Stimulated activated CD8-positive, alpha-beta memory T cell treated with anti-CD3 and anti-CD28 coated beads, Interleukin-7, amount 100 ng/mL, for 4 hours (primary cell): ENCODE results near the gene PRMT7.
"Not testable (repeated sequence)": the region's sequence is repeated elsewhere in the genome, so short reads cannot be mapped to it uniquely, and the experiment has no call there.

Experiments used
- DNase-seq, 2 donors: peaks; one replicate each; pipeline ENCODE4 v3.0.0-alpha.2; 2020; ENCODE audit warnings: low read depth in 2 of 2

The PRMT7 gene

DNA sequence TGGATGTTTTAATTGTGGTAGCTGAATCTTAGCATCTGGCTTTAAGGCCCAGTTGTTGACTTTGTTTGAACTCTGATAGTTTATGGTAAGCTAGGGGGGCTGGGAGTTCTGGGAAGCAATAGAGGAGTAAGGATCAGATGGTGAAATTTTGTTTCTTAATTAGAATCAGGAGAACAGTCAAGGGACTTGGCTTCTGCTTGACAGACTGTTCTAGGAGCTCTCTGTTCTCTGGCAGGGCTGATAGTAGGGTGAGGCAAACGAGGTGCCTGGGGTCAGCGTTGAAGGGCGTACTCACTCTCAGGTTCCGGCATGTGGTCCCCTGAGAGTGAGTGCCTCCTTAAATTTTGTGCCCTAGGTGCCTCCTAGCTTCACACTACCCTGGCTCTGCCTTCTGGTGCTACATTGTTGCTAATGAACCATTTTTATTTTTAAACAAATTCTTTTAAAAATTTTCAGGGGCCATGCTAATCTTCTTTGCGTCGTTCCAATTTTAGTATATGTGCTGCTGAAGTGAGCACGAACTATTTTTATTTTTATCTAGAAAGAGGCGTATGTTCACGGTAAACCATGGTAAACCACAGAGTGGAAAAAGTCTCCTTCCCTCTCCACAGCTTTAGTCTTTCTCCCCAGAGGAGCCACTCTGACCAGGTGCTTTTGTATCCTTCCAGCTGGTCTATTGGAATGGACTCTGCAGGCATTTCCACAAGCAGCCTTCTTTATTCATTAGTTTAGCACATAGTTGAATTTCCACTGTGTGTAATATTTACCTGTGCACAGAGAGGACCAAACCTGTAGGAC is 26.8 kb upstream of the PRMT7 start:
- no peak for DNase-seq

DNA sequence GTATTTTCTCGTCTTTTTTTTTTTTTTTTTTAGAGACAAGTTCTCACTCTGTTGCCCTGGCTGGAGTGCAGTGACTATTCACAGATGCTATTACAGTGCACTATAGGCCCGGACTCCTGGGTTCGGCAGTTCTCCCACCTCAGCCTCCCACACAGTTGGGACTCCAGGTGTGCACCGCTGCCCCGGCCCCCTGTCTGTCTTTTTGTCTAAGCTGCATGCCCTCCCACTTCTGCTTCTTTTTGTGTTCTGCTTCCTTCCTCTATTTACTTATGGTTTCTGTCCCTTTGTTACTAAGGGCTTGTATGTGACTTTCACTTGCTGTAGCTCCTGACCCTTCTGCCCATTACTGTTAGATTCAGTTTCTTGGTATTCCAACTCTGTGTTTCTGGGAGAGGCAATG is 26.0 kb upstream of the PRMT7 start:
- no peak for DNase-seq

DNA sequence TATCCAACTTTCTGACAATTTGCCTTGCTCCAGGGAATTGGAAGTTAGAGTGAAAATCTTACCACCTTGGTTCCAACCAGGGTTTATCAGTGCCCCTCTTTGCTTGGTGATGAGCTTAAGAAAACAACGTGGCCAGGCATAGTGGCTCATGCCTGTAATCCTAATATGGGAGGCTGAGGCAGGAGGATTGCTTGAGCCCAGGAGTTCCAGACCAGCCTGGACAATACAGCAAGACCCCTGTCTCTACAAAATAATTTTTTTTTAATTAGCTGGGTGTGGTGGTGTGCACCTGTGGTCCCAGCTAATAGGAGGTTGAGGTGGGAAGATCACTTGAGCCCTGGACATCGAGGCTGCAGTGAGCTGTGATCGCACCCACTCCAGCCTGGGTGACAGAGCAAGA is 25.1 kb upstream of the PRMT7 start:
- no peak for DNase-seq

DNA sequence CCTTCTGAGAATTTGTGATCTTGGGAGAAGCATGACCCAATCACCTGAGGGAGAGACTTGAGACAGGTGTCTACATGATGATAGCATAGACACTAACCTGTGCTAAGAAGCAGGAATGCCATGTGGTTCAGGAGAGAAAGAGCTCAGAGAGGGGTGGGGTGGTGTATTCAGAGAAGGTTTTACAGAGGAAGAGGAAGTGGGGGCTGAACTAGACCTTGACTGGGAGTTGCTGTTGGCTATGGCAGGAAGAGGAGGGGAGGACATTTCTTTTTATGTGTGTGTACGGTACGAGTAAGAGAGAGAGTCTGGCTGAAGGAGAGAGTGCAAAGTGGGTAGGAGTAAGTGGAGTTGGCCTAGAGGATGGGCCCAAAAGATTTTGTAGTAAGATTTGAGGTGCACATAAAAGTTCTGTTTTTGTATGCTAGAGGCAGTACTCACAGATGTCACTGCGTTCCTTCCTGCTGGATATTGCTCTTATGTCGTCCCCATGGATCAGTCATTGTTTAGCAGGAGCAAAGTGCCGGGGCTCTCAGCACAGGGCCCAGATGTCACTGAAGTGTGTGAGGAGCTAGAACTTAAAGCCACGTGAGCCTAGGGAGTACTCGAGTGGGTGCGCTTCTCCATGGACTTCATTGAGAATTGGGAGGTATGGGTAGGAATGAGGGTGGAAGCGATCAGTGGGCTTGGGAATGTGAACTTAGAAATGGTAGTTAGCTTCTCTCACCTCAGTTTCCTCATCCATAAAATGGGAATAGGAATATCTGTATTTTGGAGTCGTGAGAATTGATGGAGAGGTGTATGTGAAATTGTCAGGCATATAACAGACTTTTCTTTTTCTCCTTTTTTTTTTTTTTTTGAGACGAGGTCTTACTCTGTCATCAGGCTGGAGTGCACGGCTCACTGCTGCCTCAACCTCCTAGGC is 24.4 kb upstream of the PRMT7 start:
- no peak for DNase-seq

DNA sequence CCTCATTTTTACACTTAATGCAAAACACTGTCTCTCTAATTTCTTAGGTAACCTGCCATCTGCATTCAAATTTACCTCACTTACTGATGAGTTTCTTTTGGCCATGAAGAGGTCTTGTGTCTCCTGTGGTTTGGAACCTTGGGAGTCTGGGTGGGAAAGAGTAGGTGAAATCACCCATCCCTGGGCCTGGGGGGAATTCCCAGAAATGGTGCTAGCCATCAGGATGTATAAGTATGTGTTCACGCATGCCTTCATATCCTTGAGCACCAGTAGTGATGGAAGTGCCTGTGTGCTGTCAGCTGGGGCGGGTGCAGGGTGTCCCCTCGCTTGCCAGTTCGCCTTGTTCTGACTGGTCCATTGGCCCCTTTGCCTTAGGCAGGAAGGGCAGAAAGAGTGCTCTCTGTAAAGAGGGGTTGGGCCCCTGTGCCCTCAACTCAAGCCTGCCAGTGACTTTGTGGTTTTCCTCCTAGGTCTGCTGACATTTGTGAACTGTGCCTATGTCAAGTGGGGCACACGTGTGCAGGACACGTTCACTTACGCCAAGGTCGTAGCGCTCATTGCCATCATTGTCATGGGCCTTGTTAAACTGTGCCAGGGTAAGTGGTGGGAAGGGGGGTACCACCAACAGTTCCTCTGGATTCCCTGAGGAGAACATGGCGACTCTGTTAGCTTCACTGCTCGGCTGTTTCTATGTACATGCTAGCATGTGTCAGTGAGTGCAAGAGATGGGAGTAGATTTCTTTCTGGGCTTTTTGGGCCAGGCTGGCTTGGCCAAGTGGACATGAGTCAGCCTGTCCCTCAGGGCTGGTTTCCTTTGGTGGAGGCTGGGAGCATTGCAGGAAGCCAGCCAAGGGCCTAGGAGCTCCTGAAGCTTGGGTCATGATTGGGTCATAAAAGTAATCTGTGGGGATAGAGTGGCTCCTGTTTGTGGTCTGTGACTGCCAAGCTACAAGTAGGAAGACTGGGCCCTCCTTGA is 23.3 kb upstream of the PRMT7 start:
- no peak for DNase-seq

DNA sequence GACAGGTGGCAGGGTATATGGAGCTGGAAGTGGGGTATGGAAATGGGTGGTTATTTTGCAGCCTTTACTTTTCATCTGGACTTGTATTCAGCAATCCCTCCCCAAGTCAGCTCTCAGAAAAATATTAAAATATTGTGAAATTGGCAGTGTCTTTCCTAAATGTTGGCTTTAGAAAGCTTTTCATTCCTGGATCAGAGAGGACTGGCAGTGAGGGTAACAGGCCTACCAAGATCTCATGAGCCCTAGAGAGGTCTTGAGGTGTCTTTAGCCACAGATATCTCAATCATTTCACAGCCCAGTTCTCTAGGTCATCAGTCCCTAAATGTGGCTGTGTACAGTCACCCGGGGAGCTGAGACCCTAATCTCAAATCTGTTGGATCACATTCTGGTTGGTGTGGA is 22.6 kb upstream of the PRMT7 start:
- no peak for DNase-seq

DNA sequence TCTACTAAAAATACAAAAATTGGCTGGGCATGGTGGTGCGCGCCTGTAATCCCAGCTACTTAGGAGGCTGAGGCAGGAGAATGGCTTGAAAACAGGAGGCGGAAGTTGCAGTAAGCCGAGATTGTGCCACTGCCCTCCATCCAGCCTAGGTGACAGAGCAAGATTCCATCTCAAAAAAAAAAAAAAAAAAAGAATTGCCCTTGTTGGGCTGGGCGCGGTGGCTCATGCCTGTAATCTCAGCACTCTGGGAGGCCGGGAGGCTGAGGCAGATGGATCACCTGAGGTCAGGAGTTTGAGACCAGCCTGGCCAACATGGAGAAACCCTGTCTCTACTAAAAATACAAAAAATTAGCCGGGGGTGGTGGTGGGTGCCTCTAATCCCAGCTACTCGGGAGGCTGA is 22.0 kb upstream of the PRMT7 start:
- DNase-seq: not testable (repeated sequence)

DNA sequence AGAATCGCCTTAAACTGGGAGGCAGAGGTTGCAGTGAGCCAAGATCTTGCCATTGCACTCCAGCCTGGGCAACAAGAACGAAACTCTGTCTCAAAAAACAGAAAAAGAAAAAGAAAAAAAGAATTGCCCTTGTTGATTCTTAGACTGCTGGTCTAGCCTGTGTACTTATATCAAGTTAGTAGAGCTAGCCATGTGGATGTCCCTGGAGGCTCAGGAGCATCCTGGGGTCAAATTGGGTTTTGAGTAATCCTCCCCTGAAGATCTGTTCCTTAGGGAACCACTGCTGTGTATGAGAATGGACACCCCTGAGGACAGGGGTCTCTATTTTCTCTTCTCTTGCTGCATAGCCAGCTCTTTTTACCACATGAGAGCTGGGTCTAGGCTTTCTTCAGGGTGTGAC is 21.6 kb upstream of the PRMT7 start:
- DNase-seq: no peak

DNA sequence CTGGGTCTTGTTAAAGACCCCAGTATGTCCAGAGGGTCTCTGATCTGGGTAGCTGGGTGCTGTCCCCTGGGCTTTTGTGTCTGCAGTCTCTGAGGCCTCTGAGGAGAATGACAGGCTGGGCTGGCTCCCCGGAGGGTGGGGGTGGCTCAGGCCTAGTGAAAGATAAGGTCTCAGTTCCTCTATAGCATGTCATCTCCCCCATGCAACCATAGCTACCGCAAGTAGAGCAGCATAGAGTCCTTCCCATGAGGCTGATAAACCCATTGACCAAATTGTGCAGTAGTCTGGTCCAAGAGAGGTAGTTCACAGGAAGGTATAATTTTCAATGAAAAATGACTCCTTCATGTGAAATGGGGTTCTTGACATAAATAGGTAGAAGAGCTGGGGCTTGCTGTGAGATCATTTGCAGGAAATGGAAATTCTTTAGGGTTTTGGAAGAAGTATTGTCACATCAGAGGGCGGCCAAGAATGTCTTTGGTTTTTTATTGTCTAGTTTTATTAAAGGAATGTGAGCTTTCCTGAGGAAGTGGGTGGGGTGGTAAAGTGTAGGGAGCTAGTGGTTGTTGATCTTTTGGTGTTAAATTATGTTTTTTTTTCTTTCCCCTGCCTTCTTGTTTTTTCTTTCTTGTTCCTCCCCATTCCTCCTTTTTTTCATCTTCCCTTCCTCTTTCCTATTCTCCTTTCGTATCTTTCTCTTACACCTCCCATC is 21.0 kb upstream of the PRMT7 start:
- DNase-seq: peak; percentile 34 to 48

DNA sequence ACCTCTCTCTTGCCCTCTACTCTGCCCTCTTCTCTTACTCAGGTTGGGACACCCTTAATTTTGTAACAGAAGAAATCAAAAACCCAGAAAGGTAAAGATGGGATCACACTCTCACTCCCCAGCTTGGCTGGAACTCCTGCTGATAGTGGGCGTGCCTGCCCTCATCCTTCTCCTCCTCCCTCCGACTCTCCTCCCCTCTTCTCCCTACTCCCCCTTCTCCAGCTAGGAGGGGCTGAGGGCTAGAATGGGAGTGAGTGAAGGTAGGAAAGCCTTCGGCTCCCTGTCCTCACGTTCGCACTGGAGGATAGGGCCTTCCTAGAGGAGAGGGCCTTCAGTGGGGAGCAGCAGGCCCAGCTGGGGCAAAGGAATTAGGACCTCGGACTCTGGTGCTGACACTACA is 20.4 kb upstream of the PRMT7 start:
- no peak for DNase-seq

DNA sequence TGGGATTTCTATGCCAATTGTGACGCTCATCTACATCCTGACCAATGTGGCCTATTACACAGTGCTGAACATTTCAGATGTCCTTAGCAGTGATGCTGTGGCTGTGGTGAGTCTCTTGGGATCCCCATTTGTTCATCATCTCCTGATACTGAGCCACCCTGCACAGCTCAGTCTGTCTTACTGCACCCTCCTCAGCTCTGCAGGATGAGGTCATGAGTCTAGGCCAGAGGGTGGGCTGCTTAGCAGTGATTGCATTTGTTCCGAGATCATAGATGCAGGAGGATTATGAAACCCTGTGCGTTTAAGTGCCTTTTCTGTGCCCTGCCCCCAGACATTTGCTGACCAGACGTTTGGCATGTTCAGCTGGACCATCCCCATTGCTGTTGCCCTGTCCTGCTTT is 19.6 kb upstream of the PRMT7 start:
- DNase-seq: no peak

DNA sequence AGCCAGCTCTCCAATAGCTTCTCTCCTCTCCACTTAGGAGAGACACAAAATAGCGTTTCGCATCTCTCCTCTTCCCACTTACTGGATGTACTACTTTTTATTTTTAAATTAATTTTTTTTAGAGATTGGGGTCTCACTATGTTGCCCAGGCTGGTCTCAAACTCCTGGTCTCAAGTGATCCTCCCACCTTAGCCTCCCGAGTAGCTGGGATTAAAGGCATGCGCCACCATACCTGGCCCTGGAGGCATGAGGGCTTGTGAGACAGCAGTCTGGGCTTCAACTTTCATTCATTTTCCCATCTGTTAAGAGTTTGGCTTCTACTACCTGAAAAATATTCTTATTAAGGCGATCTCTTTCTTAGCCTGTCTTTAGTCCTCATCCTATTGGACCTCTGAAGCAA is 18.4 kb upstream of the PRMT7 start:
- DNase-seq: no peak

DNA sequence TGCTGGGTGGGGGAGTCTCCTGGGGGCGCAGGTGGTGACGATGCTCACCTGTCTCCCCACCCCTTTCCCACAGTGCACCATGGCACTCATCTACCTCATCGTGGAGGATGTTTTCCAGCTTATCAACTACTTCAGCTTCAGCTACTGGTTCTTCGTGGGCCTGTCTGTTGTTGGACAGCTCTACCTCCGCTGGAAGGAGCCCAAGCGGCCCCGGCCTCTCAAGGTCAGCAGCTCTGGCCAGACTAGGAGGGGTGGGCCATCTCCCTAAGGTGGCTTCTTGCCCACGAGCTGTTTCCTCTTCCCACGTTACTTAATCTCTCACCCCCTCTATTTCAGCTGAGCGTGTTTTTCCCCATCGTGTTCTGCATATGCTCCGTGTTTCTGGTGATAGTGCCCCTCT is 14.5 kb upstream of the PRMT7 start:
- no peak for DNase-seq

DNA sequence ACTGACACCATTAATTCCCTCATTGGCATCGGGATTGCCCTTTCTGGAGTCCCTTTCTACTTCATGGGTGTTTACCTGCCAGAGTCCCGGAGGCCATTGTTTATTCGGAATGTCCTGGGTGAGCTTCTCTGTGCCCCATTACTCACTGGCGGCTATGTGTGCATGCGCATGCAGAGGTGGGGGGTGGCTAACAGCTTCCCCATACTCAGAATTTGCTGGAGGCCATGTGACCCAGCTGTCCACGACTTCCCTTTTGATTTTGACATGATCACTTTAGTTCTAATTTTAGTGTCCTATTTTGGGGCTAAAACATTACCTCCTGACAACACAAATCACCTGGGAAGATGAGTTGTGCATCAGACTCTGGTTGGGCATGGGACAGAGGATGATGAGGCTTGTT is 14.1 kb upstream of the PRMT7 start:
- no peak for DNase-seq

DNA sequence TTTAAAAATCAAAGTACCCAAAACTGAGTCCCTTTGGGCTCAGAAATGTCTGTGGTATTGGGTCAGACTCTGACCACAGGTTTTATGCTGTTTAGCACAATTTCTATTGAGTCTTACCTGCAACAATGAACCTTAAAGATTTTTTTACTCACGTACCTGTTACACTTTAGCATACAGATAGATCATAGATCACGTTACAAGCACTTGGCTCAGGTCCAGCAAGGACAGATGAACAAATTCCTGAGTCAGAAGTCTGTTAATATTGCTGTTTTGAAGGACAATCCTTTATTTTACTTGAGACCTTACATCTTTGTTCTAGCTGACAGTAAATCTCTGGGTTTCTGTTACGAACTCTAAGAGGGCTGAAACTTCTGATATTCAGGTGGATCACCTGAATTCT is 12.9 kb upstream of the PRMT7 start:
- no peak for DNase-seq

DNA sequence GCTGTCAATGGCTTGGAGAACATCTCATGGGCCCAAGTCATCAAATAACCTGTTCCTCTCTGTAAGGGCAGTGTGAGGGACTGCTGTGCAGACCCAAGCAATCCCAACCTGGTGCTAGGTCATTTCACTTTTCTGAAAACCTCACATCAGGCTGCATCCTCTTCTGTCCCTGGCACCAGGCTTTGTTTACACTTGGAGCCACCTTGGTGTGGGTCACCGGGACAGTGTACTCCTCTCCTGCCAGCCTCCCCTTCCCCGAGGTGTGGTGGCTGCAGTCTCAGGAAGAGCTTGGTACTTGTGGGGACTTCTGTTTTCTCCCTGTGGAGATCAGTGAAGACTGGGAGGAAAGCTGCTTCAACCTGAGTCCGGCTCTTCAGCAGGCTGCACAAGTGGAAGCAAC is 12.5 kb upstream of the PRMT7 start:
- DNase-seq: no peak

DNA sequence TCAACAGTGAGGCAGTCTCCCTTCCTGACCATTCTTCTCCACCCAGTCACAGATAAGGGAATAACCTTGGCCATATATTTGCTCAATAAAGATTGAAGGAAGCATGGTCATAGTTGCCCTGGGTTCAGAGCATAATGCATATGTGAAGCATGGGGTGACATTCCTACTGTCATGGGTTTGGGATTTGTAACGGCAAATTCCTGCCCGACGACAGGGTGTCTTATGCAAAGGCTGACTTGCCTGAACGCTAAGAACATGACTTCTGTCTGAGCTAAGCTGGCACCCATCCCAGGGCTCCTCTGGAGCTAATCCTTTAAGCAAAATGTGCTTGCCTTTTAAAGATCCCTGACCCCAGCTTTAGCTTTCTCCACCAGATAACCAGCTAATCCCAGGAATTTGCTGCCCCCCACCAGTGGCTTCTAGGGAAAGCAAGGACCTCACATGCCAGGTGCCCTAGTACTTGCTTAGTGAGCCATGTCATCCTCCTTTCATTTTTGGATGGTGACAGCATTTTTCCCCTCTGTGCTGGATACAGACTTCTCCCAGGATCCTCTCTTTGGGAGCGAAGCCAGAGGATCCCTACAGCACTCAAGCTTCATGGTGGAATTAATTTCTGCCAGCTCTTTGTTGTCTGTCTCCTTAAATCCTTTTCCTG is 11.8 kb upstream of the PRMT7 start:
- no peak for DNase-seq

DNA sequence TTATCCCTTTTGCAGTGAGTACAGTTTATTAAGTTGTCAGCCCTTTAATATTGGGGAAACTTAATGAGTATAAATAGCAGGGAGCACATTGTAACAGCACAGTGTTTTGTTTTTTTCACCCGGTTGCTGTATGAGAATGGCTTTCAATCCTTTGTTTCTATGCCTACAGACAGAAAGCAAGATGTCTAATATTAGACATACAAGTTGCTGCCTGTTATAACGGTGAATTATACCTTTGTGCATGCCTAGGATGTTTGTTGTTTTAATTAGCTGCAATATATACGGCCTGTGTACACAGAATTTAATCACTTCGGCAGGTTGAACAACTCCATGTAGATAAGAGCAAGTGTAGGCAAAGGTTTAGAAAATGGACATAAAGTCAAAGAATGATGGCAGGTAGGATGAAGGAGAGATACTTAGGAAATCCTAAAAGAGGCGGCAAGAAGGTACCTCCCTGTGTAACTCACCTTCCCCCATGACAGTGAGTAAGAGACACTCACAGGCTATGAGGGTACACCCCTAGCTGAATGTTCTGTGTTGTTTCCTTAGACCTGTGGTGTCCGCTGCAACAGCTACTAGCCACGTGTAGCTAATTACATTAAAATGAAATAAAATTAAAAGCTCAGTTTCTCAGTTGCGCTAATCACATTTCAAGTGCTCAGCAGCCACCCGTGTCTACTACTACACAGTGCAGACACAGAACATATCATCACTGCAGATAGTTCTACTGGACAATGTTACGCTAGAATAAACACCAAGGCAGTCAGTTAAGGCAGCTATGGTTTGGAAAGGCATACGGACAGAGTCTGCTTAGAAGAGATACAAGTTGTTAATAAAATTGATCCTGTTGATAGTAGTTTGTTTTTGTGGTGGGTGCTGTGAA is 11.0 kb upstream of the PRMT7 start:
- no peak for DNase-seq

DNA sequence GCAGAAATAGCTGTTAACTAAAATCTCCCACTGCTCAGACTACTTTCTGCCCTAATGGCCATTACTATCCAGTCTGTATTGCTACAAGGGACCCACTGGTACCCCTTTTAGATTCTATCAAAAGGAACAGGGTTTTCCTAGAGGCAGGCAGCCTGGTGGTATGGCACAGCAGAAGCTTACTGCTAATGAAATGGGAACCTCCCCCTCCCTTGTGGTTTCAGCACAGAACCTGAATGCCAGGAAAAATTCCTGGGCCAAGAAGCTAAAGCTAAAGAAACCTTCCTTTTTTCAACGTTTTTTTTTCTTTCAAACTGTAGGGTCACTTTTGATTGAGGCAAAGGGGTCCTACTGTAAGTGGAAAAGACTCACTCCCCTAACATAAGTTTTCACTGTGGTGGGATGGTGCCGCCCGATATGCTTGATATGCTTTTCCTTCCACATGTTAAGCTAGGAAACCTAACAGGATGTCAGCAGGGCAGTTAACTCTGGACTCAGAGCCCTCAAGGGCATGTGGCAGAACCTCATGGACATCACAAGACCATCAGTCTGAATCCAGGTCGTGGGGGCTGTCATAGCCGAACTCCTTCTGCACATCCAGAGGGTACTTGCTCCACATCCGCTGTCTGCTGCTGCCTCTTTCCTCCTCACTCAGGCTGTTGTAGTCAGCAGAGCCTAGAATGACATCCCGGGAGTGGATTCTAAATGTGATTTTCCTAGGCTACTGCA is 9.9 kb upstream of the PRMT7 start:
- DNase-seq: no peak
